GM12878 (cell line): ENCODE results near the gene CXXC1.

Experiments
- GATAD2B ChIP-seq: fragments of 450-650 bp; conservative IDR thresholded peaks from 2 replicates; pipeline ENCODE4 v1.6.1; 2017; ENCODE audit warnings: low read depth, mild to moderate bottlenecking, moderate library complexity
- IRF4 ChIP-seq: IDR thresholded peaks from 2 replicates; pipeline ENCODE4 v1.6.1; 2011; ENCODE audit warnings: low read depth, low read length
- NBN ChIP-seq: fragments of 450-650 bp; IDR thresholded peaks from 2 replicates; pipeline ENCODE4 v1.6.1; 2016
- POLR2AphosphoS5 ChIP-seq: IDR thresholded peaks from 2 replicates; pipeline ENCODE4 v1.6.1; 2011; ENCODE audit warnings: mild to moderate bottlenecking, low read length, inconsistent platforms
- TBL1XR1 ChIP-seq: IDR thresholded peaks from 2 replicates; pipeline ENCODE4 v1.6.1; 2012; ENCODE audit warnings: low read depth, low read length, improper control_type of control experiment
- TF ChIP-seq, protein P1 (sequence below), 3 experiments: IDR thresholded peaks in 2 of 3; conservative IDR thresholded peaks in 1 of 3; 2 replicates each; pipeline ENCODE4 v1.5.1; 2011; ENCODE audit warnings: low read depth in 3 of 3, low read length in 3 of 3, mild to moderate bottlenecking in 3 of 3, control low read depth in 2 of 3, moderate library complexity in 2 of 3, inconsistent platforms in 1 of 3, mixed read lengths in 1 of 3; ENCODE audit not compliant: control insufficient read depth in 2 of 3, insufficient read depth in 1 of 3; ENCODE audit errors: extremely low read depth in 1 of 3
- TF ChIP-seq, protein P2 (sequence below): IDR thresholded peaks from 2 replicates; pipeline ENCODE4 v1.6.1; 2012; ENCODE audit warnings: low read depth, low read length, improper control_type of control experiment

GRCh38 chr18:50330176-50330575 lies 42.7 kb upstream of the CXXC1 start:
- TF ChIP-seq GATAD2B (no peak), TBL1XR1 (no peak), NBN (no peak), IRF4 (no peak), POLR2AphosphoS5 (no peak)
- TF ChIP-seq, protein P1, sequence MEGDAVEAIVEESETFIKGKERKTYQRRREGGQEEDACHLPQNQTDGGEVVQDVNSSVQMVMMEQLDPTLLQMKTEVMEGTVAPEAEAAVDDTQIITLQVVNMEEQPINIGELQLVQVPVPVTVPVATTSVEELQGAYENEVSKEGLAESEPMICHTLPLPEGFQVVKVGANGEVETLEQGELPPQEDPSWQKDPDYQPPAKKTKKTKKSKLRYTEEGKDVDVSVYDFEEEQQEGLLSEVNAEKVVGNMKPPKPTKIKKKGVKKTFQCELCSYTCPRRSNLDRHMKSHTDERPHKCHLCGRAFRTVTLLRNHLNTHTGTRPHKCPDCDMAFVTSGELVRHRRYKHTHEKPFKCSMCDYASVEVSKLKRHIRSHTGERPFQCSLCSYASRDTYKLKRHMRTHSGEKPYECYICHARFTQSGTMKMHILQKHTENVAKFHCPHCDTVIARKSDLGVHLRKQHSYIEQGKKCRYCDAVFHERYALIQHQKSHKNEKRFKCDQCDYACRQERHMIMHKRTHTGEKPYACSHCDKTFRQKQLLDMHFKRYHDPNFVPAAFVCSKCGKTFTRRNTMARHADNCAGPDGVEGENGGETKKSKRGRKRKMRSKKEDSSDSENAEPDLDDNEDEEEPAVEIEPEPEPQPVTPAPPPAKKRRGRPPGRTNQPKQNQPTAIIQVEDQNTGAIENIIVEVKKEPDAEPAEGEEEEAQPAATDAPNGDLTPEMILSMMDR (IDR thresholded peaks at IDR 0.05 in 2 of 3, conservative IDR thresholded peaks at IDR 0.05 in 1 of 3; ENCODE audit: control insufficient read depth in 2 of 3, extremely low read depth in 1 of 3, insufficient read depth in 1 of 3, low read depth in 3 of 3, low read length in 3 of 3): no peak
- TF ChIP-seq, protein P2, sequence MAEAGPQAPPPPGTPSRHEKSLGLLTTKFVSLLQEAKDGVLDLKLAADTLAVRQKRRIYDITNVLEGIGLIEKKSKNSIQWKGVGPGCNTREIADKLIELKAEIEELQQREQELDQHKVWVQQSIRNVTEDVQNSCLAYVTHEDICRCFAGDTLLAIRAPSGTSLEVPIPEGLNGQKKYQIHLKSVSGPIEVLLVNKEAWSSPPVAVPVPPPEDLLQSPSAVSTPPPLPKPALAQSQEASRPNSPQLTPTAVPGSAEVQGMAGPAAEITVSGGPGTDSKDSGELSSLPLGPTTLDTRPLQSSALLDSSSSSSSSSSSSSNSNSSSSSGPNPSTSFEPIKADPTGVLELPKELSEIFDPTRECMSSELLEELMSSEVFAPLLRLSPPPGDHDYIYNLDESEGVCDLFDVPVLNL: no peak
